GM23338 (cell line): ENCODE data around the gene KRTAP5-10. TPM values are rescaled to one million over a fixed set of nuclear protein-coding genes. Genes with fewer than 3 reads are reported as not detected.

Source experiments
- ATAC-seq: fragments of 200-7000 bp; cut with Tn5 transposase; 3 replicates; pipeline ENCODE4 v1.9.1; 2020
- DNase-seq: peaks from one replicate; pipeline ENCODE4 v3.0.0-alpha.2; 2015; ENCODE audit warnings: low spot score
- H2AFZ ChIP-seq: fragments of 200-600 bp; sonication (generic); 2 replicates; pipeline ENCODE4 v1.8.0; 2016; ENCODE audit warnings: antibody characterized with exemption, mild to moderate bottlenecking, moderate library complexity
- H3F3A ChIP-seq: fragments of 200-600 bp; sonication (generic); replicated peaks from 2 replicates; pipeline ENCODE4 v1.8.0; 2017; ENCODE audit warnings: antibody characterized with exemption, mixed run types, low read depth
- H3K27ac ChIP-seq: fragments of 200-600 bp; sonication (generic); 2 replicates; pipeline ENCODE4 v1.6.1; 2016; ENCODE audit warnings: low read depth
- H3K27me3 ChIP-seq: fragments of 200-600 bp; sonication (generic); 2 replicates; pipeline ENCODE4 v1.8.0; 2016; ENCODE audit warnings: mild to moderate bottlenecking, mixed run types, moderate library complexity; ENCODE audit not compliant: insufficient read depth
- H3K36me3 ChIP-seq: fragments of 200-600 bp; sonication (generic); 2 replicates; pipeline ENCODE4 v1.8.0; 2016; ENCODE audit warnings: mild to moderate bottlenecking; ENCODE audit not compliant: insufficient read depth
- H3K4me1 ChIP-seq: fragments of 200-600 bp; sonication (generic); 2 replicates; pipeline ENCODE4 v1.8.0; 2016; ENCODE audit warnings: mild to moderate bottlenecking, moderate library complexity; ENCODE audit not compliant: insufficient read depth
- H3K4me2 ChIP-seq: fragments of 200-600 bp; sonication (generic); 2 replicates; pipeline ENCODE4 v1.7.1; 2017; ENCODE audit warnings: mixed run types
- H3K4me3 ChIP-seq: fragments of 200-600 bp; sonication (generic); 2 replicates; pipeline ENCODE4 v1.6.1; 2016; ENCODE audit warnings: mixed run types
- H3K79me2 ChIP-seq: fragments of 200-600 bp; sonication (generic); replicated peaks from 2 replicates; pipeline ENCODE4 v1.8.0; 2017; ENCODE audit warnings: mild to moderate bottlenecking; ENCODE audit not compliant: insufficient read depth
- H3K9me2 ChIP-seq: fragments of 200-600 bp; sonication (generic); 2 replicates; pipeline ENCODE4 v1.8.0; 2017; ENCODE audit not compliant: insufficient read depth
- H4K20me1 ChIP-seq: fragments of 200-600 bp; sonication (generic); replicated peaks from 2 replicates; pipeline ENCODE4 v1.8.0; 2017; ENCODE audit warnings: mild to moderate bottlenecking; ENCODE audit not compliant: insufficient read depth
- H3K27ac Mint-ChIP-seq: 2 replicates; pipeline ENCODE4 v1.8.0; 2020; ENCODE audit warnings: inconsistent platforms, mild to moderate bottlenecking, moderate library complexity, mixed read lengths
- H3K27me3 Mint-ChIP-seq: 3 replicates; pipeline ENCODE4 v1.8.0; 2022; ENCODE audit warnings: low read depth, mild to moderate bottlenecking, moderate library complexity, mixed read lengths, inconsistent platforms; ENCODE audit not compliant: insufficient read depth, poor library complexity
- H3K36me3 Mint-ChIP-seq: 3 replicates; pipeline ENCODE4 v1.8.0; 2021; ENCODE audit warnings: low read depth, mild to moderate bottlenecking, inconsistent platforms, moderate library complexity, mixed read lengths
- H3K4me1 Mint-ChIP-seq: 3 replicates; pipeline ENCODE4 v1.8.0; 2020; ENCODE audit warnings: mild to moderate bottlenecking, inconsistent platforms, mixed read lengths
- H3K4me3 Mint-ChIP-seq: 3 replicates; pipeline ENCODE4 v1.8.0; 2021; ENCODE audit warnings: moderate library complexity, mild to moderate bottlenecking, inconsistent platforms, mixed read lengths
- H3K9me3 Mint-ChIP-seq: 3 replicates; pipeline ENCODE4 v1.8.0; 2020; ENCODE audit warnings: moderate library complexity, mild to moderate bottlenecking, inconsistent platforms, mixed read lengths
- CTCF ChIP-seq, 2 experiments: fragments of 200-600 bp in 1 of 2; sonication (generic) in 1 of 2; conservative IDR thresholded peaks; 2 replicates each; pipeline versions ENCODE4 v1.5.1 to v1.6.1; 2016 to 2017; ENCODE audit warnings: antibody characterized with exemption in 2 of 2, low read depth in 2 of 2, mild to moderate bottlenecking in 2 of 2, moderate library complexity in 1 of 2
- EZH2 ChIP-seq: fragments of 200-600 bp; sonication (generic); IDR thresholded peaks from one replicate; pipeline ENCODE4 v1.8.0; 2017; ENCODE audit warnings: antibody characterized with exemption, mild to moderate bottlenecking, low read depth; ENCODE audit not compliant: unreplicated experiment
- EZH2phosphoT487 ChIP-seq: fragments of 200-600 bp; sonication (generic); IDR thresholded peaks from one replicate; pipeline ENCODE4 v1.8.1; 2018; ENCODE audit warnings: antibody characterized with exemption; ENCODE audit not compliant: unreplicated experiment
- JUNB ChIP-seq: IDR thresholded peaks from one replicate; pipeline ENCODE4 v1.6.1; 2016; ENCODE audit warnings: antibody characterized with exemption; ENCODE audit not compliant: unreplicated experiment
- NANOG ChIP-seq: IDR thresholded peaks from 2 replicates; pipeline ENCODE4 v1.6.1; 2016; ENCODE audit warnings: antibody characterized with exemption, borderline replicate concordance
- POLR2AphosphoS5 ChIP-seq: IDR thresholded peaks from 2 replicates; pipeline ENCODE4 v1.6.1; 2016; ENCODE audit warnings: antibody characterized with exemption, low read depth
- STAT1 ChIP-seq: IDR thresholded peaks from one replicate; pipeline ENCODE4 v1.6.1; 2016; ENCODE audit warnings: antibody characterized with exemption; ENCODE audit not compliant: unreplicated experiment
- ZNF114 ChIP-seq: fragments of 250-450 bp; sonication (Bioruptor Pico); IDR thresholded peaks from 2 replicates; pipeline ENCODE4 v1.5.0; 2020; ENCODE audit warnings: mild to moderate bottlenecking, moderate library complexity
- ZNF331 ChIP-seq: fragments of 250-450 bp; sonication (Bioruptor Pico); IDR thresholded peaks from 2 replicates; pipeline ENCODE4 v1.5.0; 2020; ENCODE audit warnings: low read depth, mild to moderate bottlenecking, moderate library complexity
- polyA plus RNA-seq: library from polyadenylated mRNA; unstranded; fragments of >200 nt; fragmentation: Nextera tagmentation; extraction: Ambion mirVana; gene quantifications from 2 replicates; pipeline ENCODE4 v1.2.1, GENCODE V29; 2016
- total RNA-seq: library from RNA; depleted of rRNA; stranded (reverse); fragments of >200 nt; shearing (Covaris generic); gene quantifications from 2 replicates; pipeline ENCODE4 v1.2.3, GENCODE V29; 2014
- TF ChIP-seq, protein P1 (sequence below): IDR thresholded peaks from one replicate; pipeline ENCODE4 v1.6.1; 2018; ENCODE audit warnings: antibody characterized with exemption; ENCODE audit not compliant: unreplicated experiment
- TF ChIP-seq, protein P2 (sequence below): IDR thresholded peaks from 2 replicates; pipeline ENCODE4 v1.6.1; 2016; ENCODE audit warnings: antibody characterized with exemption

KRTAP5-10 gene
- total and polyA plus RNA-seq, 2 experiments from 2014 or later: not detected

- no peak for TF ChIP-seq STAT1
- TF ChIP-seq ZNF331 (CRISPR knock-in tag): no peak
- no peak for TF ChIP-seq EZH2phosphoT487
- TF ChIP-seq NANOG: no peak
- TF ChIP-seq JUNB: no peak
- no peak for TF ChIP-seq EZH2
- no peak for TF ChIP-seq ZNF114 (CRISPR knock-in tag)
- TF ChIP-seq, protein P1, sequence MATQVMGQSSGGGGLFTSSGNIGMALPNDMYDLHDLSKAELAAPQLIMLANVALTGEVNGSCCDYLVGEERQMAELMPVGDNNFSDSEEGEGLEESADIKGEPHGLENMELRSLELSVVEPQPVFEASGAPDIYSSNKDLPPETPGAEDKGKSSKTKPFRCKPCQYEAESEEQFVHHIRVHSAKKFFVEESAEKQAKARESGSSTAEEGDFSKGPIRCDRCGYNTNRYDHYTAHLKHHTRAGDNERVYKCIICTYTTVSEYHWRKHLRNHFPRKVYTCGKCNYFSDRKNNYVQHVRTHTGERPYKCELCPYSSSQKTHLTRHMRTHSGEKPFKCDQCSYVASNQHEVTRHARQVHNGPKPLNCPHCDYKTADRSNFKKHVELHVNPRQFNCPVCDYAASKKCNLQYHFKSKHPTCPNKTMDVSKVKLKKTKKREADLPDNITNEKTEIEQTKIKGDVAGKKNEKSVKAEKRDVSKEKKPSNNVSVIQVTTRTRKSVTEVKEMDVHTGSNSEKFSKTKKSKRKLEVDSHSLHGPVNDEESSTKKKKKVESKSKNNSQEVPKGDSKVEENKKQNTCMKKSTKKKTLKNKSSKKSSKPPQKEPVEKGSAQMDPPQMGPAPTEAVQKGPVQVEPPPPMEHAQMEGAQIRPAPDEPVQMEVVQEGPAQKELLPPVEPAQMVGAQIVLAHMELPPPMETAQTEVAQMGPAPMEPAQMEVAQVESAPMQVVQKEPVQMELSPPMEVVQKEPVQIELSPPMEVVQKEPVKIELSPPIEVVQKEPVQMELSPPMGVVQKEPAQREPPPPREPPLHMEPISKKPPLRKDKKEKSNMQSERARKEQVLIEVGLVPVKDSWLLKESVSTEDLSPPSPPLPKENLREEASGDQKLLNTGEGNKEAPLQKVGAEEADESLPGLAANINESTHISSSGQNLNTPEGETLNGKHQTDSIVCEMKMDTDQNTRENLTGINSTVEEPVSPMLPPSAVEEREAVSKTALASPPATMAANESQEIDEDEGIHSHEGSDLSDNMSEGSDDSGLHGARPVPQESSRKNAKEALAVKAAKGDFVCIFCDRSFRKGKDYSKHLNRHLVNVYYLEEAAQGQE: no peak
Observed at GRCh38 chr11:71557257-71557656, 8.1 kb upstream of the KRTAP5-10 start (continued).

- H3K9me3 Mint-ChIP-seq: peaks cover 38% of the 10 kb centered on the region
- H3K27me3 Mint-ChIP-seq: peaks cover 6% of the 10 kb centered on the region
- Histone ChIP-seq H3K4me1 (no peaks in the 10 kb centered on the region), H3K36me3 (peaks cover 3% of the 10 kb centered on the region; the same call in 1 of the 2 replicates), H2AFZ (no peak overlapping the region), H3F3A (no peaks in the 10 kb centered on the region), H4K20me1 (no peaks in the 10 kb centered on the region), H3K4me2 (no peak overlapping the region), H3K9me2 (no peaks in the 10 kb centered on the region), H3K27ac (no peak overlapping the region), H3K79me2 (no peaks in the 10 kb centered on the region), H3K27me3 (no peaks in the 10 kb centered on the region), H3K4me3 (no peak overlapping the region)
- DNase-seq (no peak), ATAC-seq (no peak)
- peaks cover 9% of the 10 kb centered on the region; the same call in 2 of the 3 replicates for H3K36me3 Mint-ChIP-seq
- H3K4me1 Mint-ChIP-seq: peaks cover 5% of the 10 kb centered on the region
- no peak overlapping the region for H3K4me3 Mint-ChIP-seq
- TF ChIP-seq EZH2 (no peak), ZNF114 (CRISPR knock-in tag) (no peak), JUNB (no peak), ZNF331 (CRISPR knock-in tag) (no peak), POLR2AphosphoS5 (no peak), STAT1 (no peak)
- H3K27ac Mint-ChIP-seq: no peak overlapping the region
Observed at GRCh38 chr11:71558996-71559395, 6.4 kb upstream of the KRTAP5-10 start.

DNA sequence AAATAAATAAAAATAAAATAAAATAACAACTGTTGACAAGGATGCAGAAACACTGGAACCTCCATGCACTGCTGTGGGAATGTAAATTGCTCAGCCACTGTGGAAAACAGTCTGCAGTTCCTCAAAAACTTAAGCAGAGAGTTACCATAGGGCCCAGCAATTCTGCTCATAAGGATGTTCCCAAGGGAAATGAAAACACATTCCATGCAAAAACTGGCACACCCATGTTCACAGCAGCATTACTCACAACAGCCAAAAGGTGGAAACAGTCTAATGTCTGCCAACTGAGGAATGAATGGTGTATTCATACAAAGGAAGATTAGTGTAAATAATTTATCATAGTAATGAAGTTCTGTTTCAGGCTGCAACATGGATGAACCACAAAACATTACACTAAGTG is 3.2 kb upstream of the KRTAP5-10 start:
- no peak overlapping the region for H3K27ac ChIP-seq
- Mint-ChIP-seq H3K4me1 (peaks cover 22% of the 10 kb centered on the region), H3K27me3 (peaks cover 8% of the 10 kb centered on the region), H3K36me3 (peaks cover 9% of the 10 kb centered on the region), H3K27ac (no peak overlapping the region), H3K4me3 (no peak overlapping the region), H3K9me3 (peaks cover 37% of the 10 kb centered on the region)
- H3K79me2 ChIP-seq: no peaks in the 10 kb centered on the region
- no peak overlapping the region for H3K4me3 ChIP-seq
- peaks cover 3% of the 10 kb centered on the region; the same call in 1 of the 2 replicates for H3K36me3 ChIP-seq
- no peaks in the 10 kb centered on the region for H3K9me2 ChIP-seq
- DNase-seq (no peak), ATAC-seq (no peak)
- no peak overlapping the region for H2AFZ ChIP-seq
- no peaks in the 10 kb centered on the region for H3F3A ChIP-seq
- TF ChIP-seq CTCF (conservative IDR thresholded peaks at IDR 0.05; ENCODE audit: low read depth in 2 of 2) (no peak), POLR2AphosphoS5 (no peak), ZNF114 (CRISPR knock-in tag) (no peak), JUNB (no peak), EZH2 (no peak)
- TF ChIP-seq, protein P2, sequence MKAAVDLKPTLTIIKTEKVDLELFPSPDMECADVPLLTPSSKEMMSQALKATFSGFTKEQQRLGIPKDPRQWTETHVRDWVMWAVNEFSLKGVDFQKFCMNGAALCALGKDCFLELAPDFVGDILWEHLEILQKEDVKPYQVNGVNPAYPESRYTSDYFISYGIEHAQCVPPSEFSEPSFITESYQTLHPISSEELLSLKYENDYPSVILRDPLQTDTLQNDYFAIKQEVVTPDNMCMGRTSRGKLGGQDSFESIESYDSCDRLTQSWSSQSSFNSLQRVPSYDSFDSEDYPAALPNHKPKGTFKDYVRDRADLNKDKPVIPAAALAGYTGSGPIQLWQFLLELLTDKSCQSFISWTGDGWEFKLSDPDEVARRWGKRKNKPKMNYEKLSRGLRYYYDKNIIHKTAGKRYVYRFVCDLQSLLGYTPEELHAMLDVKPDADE: no peak
- TF ChIP-seq, protein P1: no peak
- peaks cover 8% of the 10 kb centered on the region; the same call in 1 of the 2 replicates for H3K4me1 ChIP-seq
- no peaks in the 10 kb centered on the region for H4K20me1 ChIP-seq
- no peaks in the 10 kb centered on the region for H3K27me3 ChIP-seq
- no peak overlapping the region for H3K4me2 ChIP-seq
